HG03354 (cell line): ENCODE data around the gene TOM1.
"Not testable (repeated sequence)": the region's sequence is repeated elsewhere in the genome, so short reads cannot be mapped to it uniquely, and the experiment has no call there.

Source experiments
- ATAC-seq: cut with Tn5 transposase; IDR thresholded peaks from one replicate; pipeline ENCODE4 v1.9.1; 2021; ENCODE audit warnings: mild to moderate bottlenecking; ENCODE audit not compliant: unreplicated experiment, poor library complexity, severe bottlenecking

The TOM1 gene

GRCh38 chr22:35384975-35385588, 85.4 kb downstream of the TOM1 start:
- ATAC-seq: no peak

GRCh38 chr22:35386670-35387288, 87.1 kb downstream of the TOM1 start:
- ATAC-seq: no peak

GRCh38 chr22:35390933-35391332, 91.2 kb downstream of the TOM1 start:
- no peak for ATAC-seq

DNA sequence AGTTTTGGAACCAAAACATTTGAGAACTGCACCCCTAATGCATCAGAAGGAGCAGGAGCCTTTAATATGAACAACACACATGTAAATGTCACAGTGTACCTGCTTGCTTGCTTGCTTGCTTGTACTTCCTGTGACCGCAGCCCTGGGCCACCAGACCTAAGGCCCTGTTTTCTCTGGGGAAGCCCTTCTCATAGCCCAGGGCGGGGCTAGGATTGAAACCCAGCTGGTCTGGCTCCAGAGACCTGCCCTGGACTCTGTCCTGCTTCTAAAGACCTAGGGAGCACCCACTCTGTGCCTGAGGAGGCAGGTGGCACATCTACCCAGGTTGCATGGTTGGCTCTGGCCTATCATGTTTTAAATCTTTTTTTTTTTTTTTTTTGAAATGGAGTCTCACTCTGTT, 92.7 kb downstream of the TOM1 start:
- no peak for ATAC-seq

- no peak for ATAC-seq
Observed at GRCh38 chr22:35393116-35394010, 93.7 kb downstream of the TOM1 start.

GRCh38 chr22:35394011-35394312, 94.3 kb downstream of the TOM1 start:
- no peak for ATAC-seq

DNA sequence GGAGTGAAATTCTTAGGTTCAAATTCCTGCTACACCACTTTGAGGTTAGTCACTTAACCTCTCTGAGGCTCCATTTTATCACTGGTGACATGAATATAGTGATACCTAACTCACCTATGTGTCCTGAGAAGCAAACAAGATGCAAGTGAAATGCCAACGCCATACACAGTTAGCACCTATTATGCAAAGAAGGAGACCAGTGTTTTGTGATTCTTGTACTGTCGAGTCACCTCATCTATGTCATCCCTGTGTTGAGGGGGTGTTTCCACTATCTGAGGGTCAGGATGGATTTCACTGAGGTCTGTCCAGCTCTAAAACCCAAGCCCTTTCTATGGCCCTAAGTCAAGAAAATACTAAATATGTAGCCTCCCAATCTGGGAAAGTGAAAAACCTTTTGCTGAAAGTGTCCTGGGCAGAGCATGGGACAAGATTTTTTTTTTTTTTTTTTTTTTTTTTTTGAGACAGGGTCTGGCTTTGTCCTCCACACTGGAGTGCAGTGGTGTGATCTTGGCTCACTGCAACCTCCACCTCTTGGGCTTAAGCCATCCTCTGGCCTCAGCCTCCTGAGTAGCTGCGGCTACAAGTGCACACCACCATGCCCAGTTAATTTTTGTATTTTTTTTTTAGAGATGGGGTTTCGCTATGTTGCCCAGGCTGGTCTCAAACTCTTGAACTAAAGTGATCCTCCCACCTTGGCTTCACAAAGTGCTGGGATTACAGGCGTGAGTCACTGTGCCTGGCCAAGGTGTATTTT, 95.3 kb downstream of the TOM1 start:
- no peak for ATAC-seq

DNA sequence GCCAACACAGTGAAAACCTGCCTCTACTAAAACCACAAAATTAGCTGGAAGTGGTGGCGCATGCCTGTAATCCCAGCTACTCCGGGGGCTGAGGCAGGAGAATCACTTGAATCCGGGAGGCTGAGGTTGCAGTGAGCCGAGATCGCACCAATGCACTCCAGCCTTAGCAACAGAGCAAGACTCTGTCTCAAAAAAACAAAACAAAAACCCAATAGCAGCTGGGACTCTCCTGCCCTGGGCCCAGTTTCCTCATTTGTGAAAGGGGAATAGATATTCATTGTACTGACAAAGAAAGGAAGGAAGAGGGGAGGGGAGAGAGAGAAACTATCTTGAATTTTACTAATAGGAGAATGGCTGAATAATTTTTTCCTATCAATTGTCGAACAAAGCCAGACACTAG, 96.9 kb downstream of the TOM1 start:
- ATAC-seq: not testable (repeated sequence)

GRCh38 chr22:35397095-35397904, 97.6 kb downstream of the TOM1 start:
- ATAC-seq: no peak
